Activated T-helper 9 cell treated with anti-CD3 and anti-CD28 coated beads, Interleukin-2, amount 50 U/mL, for 16 hours (primary cell): Measurements from ENCODE around the gene HSD17B1.

Experiments used
- DNase-seq: peaks from one replicate; pipeline ENCODE4 v3.0.0-alpha.2; 2020; ENCODE audit warnings: low read depth

Gene HSD17B1

DNA sequence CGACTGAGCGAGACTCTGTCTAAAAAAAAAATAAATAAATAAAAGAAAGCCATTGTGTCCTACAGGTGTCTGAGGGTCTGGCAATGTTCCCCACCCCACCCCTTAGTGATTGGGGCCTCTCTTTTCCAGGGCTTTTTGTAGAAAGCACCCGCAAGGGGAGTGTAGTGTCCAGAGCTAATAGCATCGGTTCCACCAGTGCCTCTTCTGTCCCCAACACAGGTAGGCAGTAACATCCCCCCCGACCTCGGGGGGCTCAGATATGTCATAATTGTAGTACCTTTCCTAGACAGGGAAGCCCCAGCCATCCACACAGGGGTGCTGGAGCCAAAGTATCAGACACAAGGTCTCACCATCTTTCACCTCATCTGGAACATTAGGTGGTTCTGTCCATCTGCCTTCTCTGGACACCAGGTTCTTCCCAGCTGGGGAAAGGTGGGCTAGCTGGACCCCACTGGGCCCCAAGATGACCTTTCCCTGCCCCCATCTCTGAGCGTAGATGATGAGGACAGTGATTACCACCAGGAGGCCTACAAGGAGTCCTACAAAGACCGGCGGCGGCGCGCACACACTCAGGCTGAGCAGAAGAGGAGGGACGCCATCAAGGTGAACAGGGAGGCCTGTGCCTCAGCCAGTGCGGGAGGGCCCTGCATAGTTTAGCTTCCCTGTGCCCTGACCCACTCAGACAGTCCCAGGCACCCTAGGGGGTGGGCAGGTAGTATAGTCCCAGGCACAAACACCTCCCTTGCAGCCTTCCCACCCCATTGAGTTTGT is 15.8 kb downstream of the HSD17B1 start:
- no peak for DNase-seq

DNA sequence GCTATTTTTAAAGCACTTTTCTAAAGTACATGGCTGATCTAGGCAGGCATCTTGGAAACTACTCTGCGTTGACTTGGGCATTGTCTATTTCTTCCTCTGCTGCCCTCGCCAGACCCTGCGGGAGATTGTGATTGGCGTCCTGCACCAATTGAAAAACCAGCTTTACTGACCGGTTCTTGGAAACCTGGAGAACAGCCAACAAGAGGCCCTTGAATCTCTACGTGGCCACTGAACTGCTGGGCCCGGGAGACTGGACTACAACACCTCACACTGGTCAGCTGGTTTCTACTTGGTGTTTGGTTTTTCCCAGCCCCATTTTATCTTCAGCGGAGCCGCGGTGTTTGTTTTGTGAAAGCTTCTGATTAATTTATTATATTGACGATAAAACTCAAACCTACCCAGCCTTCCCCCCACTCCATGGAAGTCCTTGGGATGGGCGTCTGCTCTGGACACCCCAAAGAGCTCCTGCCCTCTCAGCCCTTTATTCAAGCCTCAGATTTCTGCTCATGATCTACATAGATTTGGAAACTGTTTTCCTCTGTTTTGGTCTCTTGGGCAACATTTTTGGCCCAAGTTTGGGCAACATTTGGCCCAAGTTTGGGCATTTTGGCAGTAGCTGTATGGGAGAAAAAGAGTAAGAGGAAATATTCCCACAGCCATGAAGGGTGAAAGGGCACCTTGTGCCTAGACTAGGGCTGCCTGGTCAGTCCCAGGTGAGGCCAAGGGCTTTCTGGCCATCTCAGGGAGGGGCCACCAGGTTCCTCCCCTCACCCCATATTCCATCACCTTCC is 18.9 kb downstream of the HSD17B1 start:
- DNase-seq = no peak

DNA sequence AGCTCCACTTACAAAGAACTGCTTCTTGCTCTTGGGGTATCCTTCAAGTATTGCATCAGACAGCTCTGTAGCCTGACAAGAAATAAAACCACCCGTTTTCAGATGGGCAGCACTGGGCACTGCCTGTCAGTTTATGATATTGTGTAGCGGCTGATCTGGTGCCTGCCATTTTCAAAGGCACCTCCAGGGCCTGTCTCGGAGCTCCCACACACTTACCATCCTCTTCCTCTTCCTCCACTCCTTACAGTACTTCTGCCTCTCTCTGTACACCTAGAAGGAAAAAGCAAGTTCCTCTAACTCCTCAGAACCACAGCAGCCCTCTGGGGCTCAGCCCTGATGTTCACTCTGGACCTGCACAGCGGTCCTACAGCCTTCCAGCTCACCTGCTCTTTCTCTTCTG is 20.4 kb downstream of the HSD17B1 start:
- no peak for DNase-seq

DNA sequence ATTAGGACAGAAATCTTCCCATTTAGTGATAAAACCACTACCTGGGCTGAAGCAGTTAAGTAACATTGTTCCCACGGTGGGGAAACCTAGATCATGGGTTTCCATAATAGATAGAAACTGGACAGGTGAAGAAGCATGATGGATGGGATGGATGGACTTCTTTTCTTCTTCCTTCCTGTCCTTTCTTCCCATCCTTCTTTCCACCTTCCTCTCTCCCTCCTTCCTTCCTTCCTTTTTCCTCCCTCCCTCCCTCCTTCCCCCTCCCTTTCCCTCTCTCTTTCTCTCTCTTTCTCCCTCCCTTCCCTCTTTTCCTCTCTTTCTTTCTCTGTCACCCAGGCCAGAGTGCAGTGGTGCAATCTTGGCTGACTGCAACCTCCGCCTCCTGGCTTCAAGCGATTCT is 21.7 kb downstream of the HSD17B1 start:
- DNase-seq = no peak

DNA sequence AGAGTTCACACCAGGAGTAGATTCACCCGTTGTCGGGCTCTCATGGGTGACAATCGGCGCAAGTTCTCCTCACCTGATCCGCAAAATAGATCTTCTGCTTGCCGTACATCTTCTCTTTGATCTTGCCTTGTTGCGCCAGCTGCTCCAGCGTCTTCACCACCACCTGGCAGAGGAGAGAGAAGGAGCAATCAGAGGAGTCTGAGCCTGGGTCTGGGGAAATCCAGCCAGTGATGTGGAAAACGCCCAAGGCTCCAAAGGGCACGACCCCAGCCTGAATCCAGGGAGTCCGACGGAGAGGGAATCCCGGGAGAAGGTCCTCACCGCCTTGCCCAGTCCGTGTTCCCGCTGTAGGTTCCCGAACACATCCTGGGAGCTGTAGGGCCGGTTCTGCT is 24.4 kb downstream of the HSD17B1 start:
- DNase-seq = no peak

DNA sequence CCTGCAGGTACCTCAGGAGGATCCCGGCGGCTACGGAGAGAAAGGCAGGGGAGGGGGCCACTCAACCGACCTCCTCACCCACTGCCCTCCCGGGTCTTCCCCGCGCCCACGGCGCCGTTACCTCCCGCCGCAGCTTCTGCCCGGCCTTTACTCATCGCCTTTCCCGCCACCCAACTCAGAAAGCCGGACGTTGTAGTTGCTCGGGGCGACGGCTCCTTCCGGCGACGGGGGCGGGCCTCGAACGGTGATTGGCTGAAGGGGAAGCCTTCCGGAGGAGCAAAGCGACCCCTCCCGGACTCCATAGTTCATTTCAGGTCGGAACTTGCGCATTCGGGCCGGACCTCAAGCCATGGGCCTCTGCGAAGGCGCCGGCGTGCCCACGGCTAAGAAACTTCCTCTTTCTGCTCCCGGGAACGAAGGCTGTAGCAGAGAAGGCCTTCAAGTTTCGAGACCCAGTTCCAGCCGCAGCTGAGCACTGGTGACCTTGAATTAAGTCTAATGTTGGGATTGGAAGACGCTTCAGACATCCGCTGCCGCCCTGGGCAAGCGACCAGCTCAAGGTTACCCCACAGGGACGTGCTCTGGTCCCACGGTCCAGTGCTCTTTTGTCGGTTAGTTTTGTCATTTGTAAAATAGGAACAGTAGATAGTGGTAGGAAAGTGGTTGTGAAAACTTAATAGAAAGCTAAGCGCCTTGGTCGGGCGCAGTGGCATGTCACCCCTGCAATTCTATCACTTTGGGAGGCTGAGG is 25.0 kb downstream of the HSD17B1 start, which contains the start of gene PSMC3IP:
TSS of gene PSMC3IP (minus strand) at position 198 of the 750 bp plus-strand sequence. CDS start at position 155, 43 bp downstream.
- peak; percentile 89 for DNase-seq

DNA sequence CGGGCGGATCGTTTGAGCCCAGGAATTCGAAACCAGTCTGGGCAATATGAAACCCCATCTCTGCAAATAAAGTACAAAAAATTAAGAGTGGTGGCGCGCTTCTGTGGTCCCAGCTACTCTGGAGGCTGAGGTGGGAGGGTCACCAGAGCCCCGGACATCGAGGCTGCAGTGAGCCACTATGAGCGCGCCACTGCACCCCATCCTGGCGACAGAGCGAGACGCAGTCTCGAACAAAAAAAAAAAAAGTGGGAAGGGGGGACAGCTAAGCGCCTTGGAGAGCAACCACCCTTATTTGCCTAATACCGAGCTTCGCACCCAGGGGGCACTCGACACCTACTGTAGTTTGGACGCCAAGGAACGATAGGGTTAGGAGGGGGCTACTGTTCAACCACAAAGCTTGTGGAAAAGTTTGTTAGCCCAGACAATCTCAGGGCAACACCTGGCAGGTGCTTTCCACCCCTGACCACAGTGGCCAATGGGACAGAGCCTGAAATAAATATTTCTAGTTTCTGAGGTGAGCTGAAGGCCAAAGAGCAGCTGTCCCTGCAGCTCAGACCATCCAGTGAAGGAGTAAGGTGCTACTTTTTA is 25.7 kb downstream of the HSD17B1 start:
- DNase-seq = peak; percentile 42

DNA sequence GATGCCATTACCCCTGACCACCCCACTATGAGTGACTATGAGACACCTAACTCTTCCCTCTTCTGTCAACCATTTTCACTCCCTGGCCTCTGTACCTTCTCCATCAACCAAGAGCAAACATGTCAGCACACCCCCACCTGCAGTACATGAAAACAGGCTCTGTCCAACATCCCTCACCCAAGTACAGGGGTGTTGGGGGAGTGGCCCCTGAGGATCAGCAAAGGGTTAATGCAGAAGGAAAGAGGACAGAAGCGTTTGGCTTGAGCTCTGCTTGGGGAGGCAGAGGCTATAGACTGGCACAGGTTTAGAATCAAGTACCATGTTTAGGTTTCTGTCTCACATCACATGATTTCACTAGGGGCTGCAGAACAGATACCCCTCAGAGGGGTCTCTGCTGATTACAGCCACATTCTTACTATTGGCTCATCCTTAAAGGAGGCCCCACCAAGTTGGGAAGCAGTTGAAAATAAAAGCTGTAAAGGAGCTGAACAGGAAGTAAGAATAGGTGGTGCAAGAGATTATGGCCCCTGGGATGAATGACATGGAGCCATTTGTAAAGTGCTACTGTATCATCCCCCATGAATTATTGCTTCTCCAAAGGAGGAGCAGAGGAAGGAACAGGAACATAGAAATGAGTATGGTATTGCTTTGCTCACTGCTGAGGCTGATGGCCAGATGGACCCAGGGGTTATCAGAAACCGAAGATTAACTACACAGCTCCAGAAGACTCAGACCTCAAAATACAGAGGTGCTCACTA is 27.2 kb downstream of the HSD17B1 start:
- DNase-seq = no peak

DNA sequence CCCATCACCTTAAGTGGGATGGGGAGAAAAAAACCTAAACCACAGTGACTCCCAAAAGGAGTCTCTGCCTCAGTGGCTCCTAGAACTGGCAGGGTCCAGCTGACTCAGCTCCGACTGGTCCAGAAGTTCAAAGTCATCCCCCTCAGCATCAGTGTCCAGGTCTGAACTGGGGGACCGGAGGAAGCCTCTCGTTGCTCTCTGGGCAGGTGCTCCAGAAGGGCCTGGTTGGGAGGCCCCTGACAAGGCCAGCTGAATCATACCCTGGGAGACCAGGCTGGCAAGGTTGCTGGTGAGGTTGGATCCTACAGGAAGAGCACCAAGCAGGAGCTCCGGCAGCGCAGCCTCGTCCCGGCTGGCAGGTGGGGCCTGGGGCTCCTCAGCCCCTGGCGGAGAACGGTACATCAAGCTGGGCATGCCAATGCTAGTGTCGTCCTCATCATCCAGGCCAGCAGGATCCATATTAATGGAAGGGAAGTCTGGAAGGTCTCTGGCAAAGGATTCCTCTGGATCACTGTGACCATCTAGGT is 29.1 kb downstream of the HSD17B1 start:
- DNase-seq = no peak

DNA sequence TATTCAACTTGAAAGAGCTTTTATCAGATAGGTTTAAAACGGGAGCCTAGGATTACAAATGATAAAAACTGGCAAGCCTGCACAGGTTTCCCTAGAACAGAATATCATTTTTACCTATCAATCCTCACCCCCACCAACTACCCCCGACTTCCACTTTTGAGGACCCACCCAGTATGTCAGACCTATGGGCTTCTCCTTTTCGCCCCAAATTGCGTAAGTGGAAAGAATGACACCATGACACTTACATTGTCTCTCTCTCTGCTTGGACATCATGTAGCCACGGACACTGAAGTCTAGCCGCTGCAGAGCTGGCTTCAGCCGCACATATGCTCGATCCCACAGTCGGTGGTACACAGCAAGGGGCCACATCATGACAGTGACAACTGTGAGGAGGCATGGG is 32.2 kb downstream of the HSD17B1 start:
- no peak for DNase-seq

DNA sequence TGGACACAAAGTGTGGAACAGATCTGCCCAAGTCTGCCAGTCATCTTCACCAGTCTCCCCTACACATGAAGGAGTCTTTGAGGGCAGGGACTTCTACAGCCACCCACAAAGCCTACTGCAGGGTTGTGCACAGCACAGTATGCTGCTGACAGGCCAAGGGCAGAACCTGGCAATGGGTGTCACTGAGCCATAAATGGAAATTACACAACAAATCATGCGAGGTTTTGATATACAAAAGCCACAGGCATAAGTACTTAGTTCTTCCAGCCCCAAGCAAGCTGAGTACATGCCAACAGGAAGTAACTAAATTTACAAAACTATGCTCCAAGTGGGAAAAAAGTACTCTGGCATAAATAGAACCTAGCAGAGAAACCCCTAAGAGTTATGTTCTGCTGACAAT is 32.6 kb downstream of the HSD17B1 start:
- no peak for DNase-seq

DNA sequence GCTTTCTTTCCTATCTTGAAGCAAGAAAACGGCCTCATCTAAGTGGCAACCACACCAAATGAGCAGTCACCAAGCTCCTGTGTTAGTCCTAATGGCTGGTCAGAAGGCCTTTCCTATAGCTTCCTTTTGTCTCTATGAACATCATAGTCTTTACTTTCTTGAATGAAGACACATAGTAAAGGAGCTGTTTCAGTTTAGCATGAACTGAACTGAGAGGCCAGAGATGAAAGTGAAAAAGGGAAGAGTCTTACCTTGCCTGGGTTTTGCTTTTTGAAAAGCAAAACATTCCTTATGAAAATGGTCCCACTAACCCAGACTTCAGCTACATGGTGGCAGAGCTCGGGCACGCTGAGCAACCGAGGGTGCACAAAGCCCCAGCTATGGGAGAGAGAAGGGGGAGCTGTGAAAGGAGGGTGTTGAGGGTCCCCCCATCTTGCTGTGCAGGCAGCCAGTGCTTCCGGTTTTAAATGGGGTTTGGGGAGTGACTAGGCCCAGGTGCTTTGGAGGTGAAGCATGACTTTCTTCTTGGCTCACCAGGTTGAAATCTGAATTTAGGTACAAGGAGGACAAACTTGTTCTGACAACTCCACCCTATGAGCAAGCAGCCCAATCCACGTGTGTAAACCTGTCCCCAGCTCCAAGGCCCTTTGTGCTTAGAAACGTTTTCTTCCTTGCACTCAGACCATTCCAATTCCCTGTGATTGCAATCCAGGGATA is 33.9 kb downstream of the HSD17B1 start:
- DNase-seq = no peak

DNA sequence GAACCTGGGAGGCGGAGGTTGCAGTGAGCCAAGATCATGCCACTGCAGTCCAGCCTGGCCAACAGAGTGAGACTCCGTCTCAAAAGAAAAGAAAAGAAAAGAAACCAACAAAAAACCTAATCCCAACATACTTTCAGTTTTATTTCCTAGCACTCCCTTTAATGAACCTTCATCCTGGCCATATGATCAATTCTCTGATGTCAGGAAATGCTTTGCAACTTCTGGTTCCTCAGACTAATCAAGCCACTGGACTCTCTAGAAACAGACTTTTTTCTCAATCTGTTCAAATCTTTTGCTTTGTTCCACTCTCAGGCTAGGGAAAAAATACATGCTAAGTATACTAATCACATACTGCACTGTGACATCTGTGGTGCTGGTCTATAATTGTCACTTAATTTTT is 38.2 kb downstream of the HSD17B1 start:
- DNase-seq = no peak

DNA sequence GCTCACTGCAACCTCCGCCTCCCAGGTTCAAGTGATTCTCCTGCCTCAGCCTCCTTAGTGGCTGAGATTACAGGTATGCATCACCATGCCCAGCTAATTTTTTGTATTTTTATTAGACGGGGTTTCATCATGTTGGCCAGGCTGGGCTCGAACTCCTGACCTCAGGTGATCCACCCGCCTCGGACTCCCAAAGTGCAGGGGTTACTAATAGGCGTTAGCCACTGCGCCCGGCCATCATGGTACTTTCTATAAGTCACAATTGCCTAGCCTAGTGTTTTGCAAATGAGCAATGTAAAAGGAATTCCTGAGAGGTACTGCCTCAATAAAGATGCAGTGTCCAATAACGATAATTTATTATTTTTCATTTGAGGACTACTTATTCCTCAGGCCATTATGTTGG is 38.7 kb downstream of the HSD17B1 start:
- DNase-seq = no peak

DNA sequence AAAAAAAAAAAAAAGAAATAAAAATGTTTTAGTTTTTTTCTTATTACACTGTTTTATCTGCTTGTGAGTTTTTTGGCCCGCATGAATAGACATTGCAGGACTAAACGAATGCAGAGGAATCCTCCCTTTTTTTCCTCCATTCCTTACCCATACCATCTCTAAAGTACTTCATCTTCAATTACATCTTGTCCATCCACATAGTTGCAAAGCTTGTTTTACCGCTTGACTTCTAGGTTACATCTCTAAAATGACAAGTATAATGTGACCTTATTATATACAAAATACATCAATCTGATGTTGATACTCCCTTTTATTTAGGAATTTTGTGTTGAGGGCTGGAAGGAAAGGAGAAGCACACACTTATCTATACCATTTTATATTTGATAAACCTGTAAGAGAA is 43.7 kb downstream of the HSD17B1 start:
- DNase-seq = no peak

DNA sequence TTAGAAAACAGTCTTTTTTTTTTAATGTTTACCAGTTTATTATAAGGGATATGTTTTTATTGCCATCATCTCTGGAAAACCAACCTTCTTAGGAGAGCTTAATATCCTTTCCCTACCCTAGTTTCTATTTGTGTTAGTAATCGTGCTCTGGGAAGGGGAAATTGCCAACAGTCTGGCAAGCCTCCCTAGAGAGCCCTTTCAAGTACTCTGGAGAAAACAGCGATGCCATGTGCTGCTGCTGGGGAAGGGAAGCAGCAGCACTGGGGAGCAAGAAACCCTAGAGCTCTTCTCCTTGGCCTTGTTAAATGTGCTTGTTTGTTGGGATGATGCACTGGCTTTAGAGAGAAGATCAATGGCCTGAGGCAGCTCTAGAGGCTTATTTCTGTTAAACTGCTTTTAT is 46.2 kb downstream of the HSD17B1 start:
- DNase-seq = no peak

DNA sequence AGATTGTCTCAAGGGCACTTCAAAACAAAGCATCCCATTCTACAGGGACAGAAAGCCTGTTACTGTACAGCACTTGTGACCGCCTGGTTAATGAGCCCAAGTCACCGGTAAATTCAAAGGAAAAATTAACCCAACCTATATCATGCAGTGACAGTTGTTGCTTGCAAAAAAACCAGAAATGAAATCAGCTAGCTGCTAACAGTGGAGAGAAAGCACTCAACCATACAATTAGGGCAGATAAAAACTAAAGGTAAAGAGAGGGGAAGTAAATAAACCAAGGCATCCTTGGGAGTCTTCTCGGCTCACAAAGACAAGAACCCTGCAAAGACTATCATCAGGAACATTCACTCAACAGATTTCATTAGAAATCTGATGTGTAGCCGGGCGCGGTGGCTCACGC is 50.6 kb downstream of the HSD17B1 start:
- no peak for DNase-seq
